DOHH2 (cell line): ENCODE measurements around the gene SSUH2.

Source experiments
- H3F3A ChIP-seq: fragments of 200-600 bp; sonication (generic), shearing (Covaris generic); 2 replicates; pipeline ENCODE4 v1.6.0; 2016; ENCODE audit warnings: antibody characterized with exemption, mild to moderate bottlenecking; ENCODE audit not compliant: control insufficient read depth, insufficient read depth
- H3K27ac ChIP-seq: fragments of 200-600 bp; sonication (generic); 2 replicates; pipeline ENCODE4 v1.5.1; 2014; ENCODE audit warnings: low read depth, mild to moderate bottlenecking, low read length, moderate library complexity
- H3K27me3 ChIP-seq: fragments of 200-600 bp; sonication (generic); 2 replicates; pipeline ENCODE4 v1.6.1; 2014; ENCODE audit warnings: mild to moderate bottlenecking, low read length, mixed read lengths; ENCODE audit not compliant: control insufficient read depth
- H3K36me3 ChIP-seq: fragments of 200-600 bp; sonication (generic); 2 replicates; pipeline ENCODE4 v1.6.1; 2014; ENCODE audit warnings: mild to moderate bottlenecking, low read length, moderate library complexity, mixed read lengths; ENCODE audit not compliant: control insufficient read depth
- H3K4me1 ChIP-seq: fragments of 200-600 bp; sonication (generic); 2 replicates; pipeline ENCODE4 v1.6.1; 2014; ENCODE audit warnings: mild to moderate bottlenecking, low read length, mixed read lengths; ENCODE audit not compliant: control insufficient read depth
- H3K4me2 ChIP-seq: fragments of 200-600 bp; sonication (generic); 2 replicates; pipeline ENCODE4 v1.6.0; 2014; ENCODE audit warnings: mild to moderate bottlenecking, low read length, moderate library complexity
- H3K4me3 ChIP-seq: fragments of 200-600 bp; sonication (generic); 2 replicates; pipeline ENCODE4 v1.5.1; 2014; ENCODE audit warnings: mild to moderate bottlenecking, low read length, mixed read lengths
- H3K79me2 ChIP-seq: fragments of 200-600 bp; sonication (generic); 2 replicates; pipeline ENCODE4 v1.6.1; 2014; ENCODE audit warnings: mild to moderate bottlenecking, low read length, mixed read lengths; ENCODE audit not compliant: control insufficient read depth
- H3K9me2 ChIP-seq: fragments of 200-600 bp; sonication (generic); replicated peaks from 2 replicates; pipeline ENCODE4 v1.6.1; 2014; ENCODE audit warnings: mild to moderate bottlenecking, low read length, mixed read lengths; ENCODE audit not compliant: control insufficient read depth
- H3K9me3 ChIP-seq: fragments of 200-600 bp; sonication (generic); 2 replicates; pipeline ENCODE4 v1.6.1; 2014; ENCODE audit warnings: antibody characterized with exemption, low read length, mixed read lengths; ENCODE audit not compliant: control insufficient read depth, insufficient read depth
- H4K20me1 ChIP-seq: fragments of 200-600 bp; sonication (generic); 2 replicates; pipeline ENCODE4 v1.6.0; 2014; ENCODE audit warnings: low read depth, mild to moderate bottlenecking, antibody characterized with exemption, low read length, moderate library complexity; ENCODE audit not compliant: control insufficient read depth, insufficient read depth
- CTCF ChIP-seq: fragments of 200-600 bp; sonication (generic); IDR thresholded peaks from one replicate; pipeline ENCODE4 v1.5.1; 2014; ENCODE audit warnings: antibody characterized with exemption, mild to moderate bottlenecking, low read depth, low read length; ENCODE audit not compliant: poor library complexity, severe bottlenecking
- EZH2phosphoT487 ChIP-seq: fragments of 200-600 bp; sonication (generic); IDR thresholded peaks from 2 replicates; pipeline ENCODE4 v1.6.1; 2017; ENCODE audit warnings: borderline replicate concordance, mild to moderate bottlenecking, antibody characterized with exemption, low read length, moderate library complexity, mixed read lengths

SSUH2 gene

GRCh38 chr3:8673083-8673737 is 28.6 kb upstream of the SSUH2 start:
- TF ChIP-seq CTCF (no peak), EZH2phosphoT487 (no peak)

GRCh38 chr3:8669019-8669418 is 24.4 kb upstream of the SSUH2 start:
- H3K27ac ChIP-seq, result no peak overlapping the region
- no peak overlapping the region for H3K4me3 ChIP-seq
- H3K36me3 ChIP-seq, result no peaks in the 10 kb centered on the region
- no peaks in the 10 kb centered on the region for H3F3A ChIP-seq
- no peaks in the 10 kb centered on the region for H3K9me3 ChIP-seq
- peaks cover 39% of the 10 kb centered on the region for H3K4me1 ChIP-seq
- H3K9me2 ChIP-seq, result no peaks in the 10 kb centered on the region
- TF ChIP-seq EZH2phosphoT487, result no peak
- TF ChIP-seq CTCF, result no peak
- no peaks in the 10 kb centered on the region for H3K27me3 ChIP-seq
- no peaks in the 10 kb centered on the region for H4K20me1 ChIP-seq
- H3K4me2 ChIP-seq, result no peak overlapping the region
- no peaks in the 10 kb centered on the region for H3K79me2 ChIP-seq

More at GRCh38 chr3:8673083-8673737, 28.6 kb upstream of the SSUH2 start:
- Histone ChIP-seq H3K27ac (no peak overlapping the region), H3F3A (no peaks in the 10 kb centered on the region), H3K79me2 (no peaks in the 10 kb centered on the region), H3K4me3 (no peak overlapping the region), H3K9me2 (no peaks in the 10 kb centered on the region), H3K36me3 (no peaks in the 10 kb centered on the region), H3K27me3 (no peaks in the 10 kb centered on the region), H4K20me1 (no peaks in the 10 kb centered on the region), H3K9me3 (no peaks in the 10 kb centered on the region), H3K4me1 (peaks cover 9% of the 10 kb centered on the region; the same call in 1 of the 2 replicates), H3K4me2 (no peak overlapping the region)

- Histone ChIP-seq H4K20me1 (no peaks in the 10 kb centered on the region), H3F3A (no peaks in the 10 kb centered on the region), H3K27me3 (no peaks in the 10 kb centered on the region), H3K4me2 (no peak overlapping the region), H3K36me3 (no peaks in the 10 kb centered on the region), H3K27ac (no peak overlapping the region), H3K4me3 (no peak overlapping the region), H3K9me3 (no peaks in the 10 kb centered on the region), H3K9me2 (no peaks in the 10 kb centered on the region), H3K4me1 (peaks cover 47% of the 10 kb centered on the region), H3K79me2 (no peaks in the 10 kb centered on the region)
- no peak for TF ChIP-seq CTCF
- no peak for TF ChIP-seq EZH2phosphoT487
These were observed 23.6 kb upstream of the SSUH2 start for GRCh38 chr3:8668216-8668615.
